Measurements from ENCODE around the gene MAPK8.

Gene MAPK8

GRCh38 chr10:48377751-48378530, 71.5 kb downstream of the MAPK8 start:
- no peaks in the 10 kb centered on the region for H3K27me3 ChIP-seq
- H3K27ac ChIP-seq: no peak overlapping the region
- no peaks in the 10 kb centered on the region for H3K9me3 ChIP-seq
- H3K36me3 ChIP-seq: no peaks in the 10 kb centered on the region
- H3K4me1 ChIP-seq (ENCODE audit: control insufficient read depth in 1 of 2, insufficient read depth in 1 of 2, low read depth in 1 of 2, low read length in 1 of 2): no peaks in the 10 kb centered on the region
- no peak overlapping the region for H3K4me3 ChIP-seq (ENCODE audit: low read depth in 1 of 2, low read length in 1 of 2)
- no peak for TF ChIP-seq CTCF (IDR thresholded peaks at IDR 0.05)

GRCh38 chr10:48378675-48379074, 72.2 kb downstream of the MAPK8 start:
- no peaks in the 10 kb centered on the region for H3K27me3 ChIP-seq
- no peaks in the 10 kb centered on the region for H3K4me1 ChIP-seq (ENCODE audit: control insufficient read depth in 1 of 2, insufficient read depth in 1 of 2, low read depth in 1 of 2, low read length in 1 of 2)
- no peak overlapping the region for H3K4me3 ChIP-seq (ENCODE audit: low read depth in 1 of 2, low read length in 1 of 2)
- no peak for TF ChIP-seq CTCF (IDR thresholded peaks at IDR 0.05)
- no peak overlapping the region for H3K27ac ChIP-seq
- no peaks in the 10 kb centered on the region for H3K9me3 ChIP-seq
- no peaks in the 10 kb centered on the region for H3K36me3 ChIP-seq

GRCh38 chr10:48381971-48382370, 75.5 kb downstream of the MAPK8 start:
- no peak overlapping the region for H3K27ac ChIP-seq

GRCh38 chr10:48382982-48383381, 76.5 kb downstream of the MAPK8 start:
- Histone ChIP-seq H3K4me3 (ENCODE audit: low read depth in 1 of 2, low read length in 1 of 2) (no peak overlapping the region), H3K27ac (no peak overlapping the region), H3K27me3 (no peaks in the 10 kb centered on the region), H3K9me3 (no peaks in the 10 kb centered on the region), H3K36me3 (no peaks in the 10 kb centered on the region), H3K4me1 (ENCODE audit: control insufficient read depth in 1 of 2, insufficient read depth in 1 of 2, low read depth in 1 of 2, low read length in 1 of 2) (no peaks in the 10 kb centered on the region)
- TF ChIP-seq CTCF (IDR thresholded peaks at IDR 0.05): no peak

More at GRCh38 chr10:48381971-48382370, 75.5 kb downstream of the MAPK8 start:
- H3K4me1 ChIP-seq (ENCODE audit: control insufficient read depth in 1 of 2, insufficient read depth in 1 of 2, low read depth in 1 of 2, low read length in 1 of 2): no peaks in the 10 kb centered on the region
- no peak overlapping the region for H3K4me3 ChIP-seq (ENCODE audit: low read depth in 1 of 2, low read length in 1 of 2)
- H3K27me3 ChIP-seq: no peaks in the 10 kb centered on the region
- no peaks in the 10 kb centered on the region for H3K9me3 ChIP-seq
- TF ChIP-seq CTCF (IDR thresholded peaks at IDR 0.05): no peak
- H3K36me3 ChIP-seq: no peaks in the 10 kb centered on the region

- H3K9me3 ChIP-seq: no peaks in the 10 kb centered on the region
- H3K4me1 ChIP-seq (ENCODE audit: control insufficient read depth in 1 of 2, insufficient read depth in 1 of 2, low read depth in 1 of 2, low read length in 1 of 2): no peaks in the 10 kb centered on the region
- TF ChIP-seq CTCF (IDR thresholded peaks at IDR 0.05): no peak
- no peak overlapping the region for H3K4me3 ChIP-seq (ENCODE audit: low read depth in 1 of 2, low read length in 1 of 2)
- no peaks in the 10 kb centered on the region for H3K27me3 ChIP-seq
- no peak overlapping the region for H3K27ac ChIP-seq
- no peaks in the 10 kb centered on the region for H3K36me3 ChIP-seq
Observed at GRCh38 chr10:48383393-48383792, 76.9 kb downstream of the MAPK8 start.
